HG02981 (cell line): ENCODE data around the gene IFFO2.

Source experiments
- ATAC-seq: cut with Tn5 transposase; IDR thresholded peaks from one replicate; pipeline ENCODE4 v1.9.1; 2021; ENCODE audit warnings: mild to moderate bottlenecking, moderate library complexity; ENCODE audit not compliant: unreplicated experiment

Gene IFFO2

GRCh38 chr1:18951818-18952391 is 4.6 kb downstream of the IFFO2 start:
- ATAC-seq, result peak; percentile 38

- ATAC-seq, result no peak
These were observed 5.1 kb downstream of the IFFO2 start for GRCh38 chr1:18951416-18951815.

GRCh38 chr1:18950401-18951026 is 6.0 kb downstream of the IFFO2 start:
- ATAC-seq, result no peak

- no peak for ATAC-seq
These were observed 6.6 kb downstream of the IFFO2 start for GRCh38 chr1:18949686-18950400.

- ATAC-seq, result no peak
These were observed 7.4 kb downstream of the IFFO2 start for GRCh38 chr1:18948913-18949685.

GRCh38 chr1:18948048-18948912 is 8.2 kb downstream of the IFFO2 start:
- ATAC-seq, result no peak

- ATAC-seq, result no peak
These were observed 8.9 kb downstream of the IFFO2 start for GRCh38 chr1:18947570-18947969.

- no peak for ATAC-seq
These were observed 9.7 kb downstream of the IFFO2 start for GRCh38 chr1:18946550-18947381.

- no peak for ATAC-seq
These were observed 11.1 kb downstream of the IFFO2 start for GRCh38 chr1:18945401-18945849.

- no peak for ATAC-seq
These were observed 11.7 kb downstream of the IFFO2 start for GRCh38 chr1:18944810-18945209.

- no peak for ATAC-seq
These were observed 12.4 kb downstream of the IFFO2 start for GRCh38 chr1:18943914-18944572.

- ATAC-seq, result no peak
These were observed 13.3 kb downstream of the IFFO2 start for GRCh38 chr1:18943162-18943561.

GRCh38 chr1:18942340-18942739 is 14.1 kb downstream of the IFFO2 start:
- no peak for ATAC-seq

- no peak for ATAC-seq
These were observed 15.0 kb downstream of the IFFO2 start for GRCh38 chr1:18941221-18942141.

GRCh38 chr1:18940303-18941020 is 16.0 kb downstream of the IFFO2 start:
- no peak for ATAC-seq

GRCh38 chr1:18939398-18940302 is 16.8 kb downstream of the IFFO2 start:
- ATAC-seq, result no peak
